A549 (cell line): ENCODE measurements around the gene SFTPD. TPM values are rescaled to one million over a fixed set of nuclear protein-coding genes. Genes with fewer than 3 reads are reported as not detected.
A peak's percentile ranks its signal among the peaks of the same experiment; 100 is the strongest.
"Not testable (repeated sequence)": the region's sequence is repeated elsewhere in the genome, so short reads cannot be mapped to it uniquely, and the experiment has no call there.

Source experiments
- ATAC-seq, 2 experiments: fragments of 200-7000 bp in 1 of 2; fragments of >200 bp in 1 of 2; cut with Nextera tagmentation in 1 of 2; cut with Tn5 transposase in 1 of 2; 3 replicates each; pipeline versions ENCODE4 v1.8.0 to v1.9.1; 2018 to 2020; ENCODE audit warnings: mild to moderate bottlenecking in 1 of 2, moderate library complexity in 1 of 2
- CTCF ChIA-PET: fragments of 300-600 bp; sonication (Branson Sonifier 250); formaldehyde crosslinking; extraction: SDS; loops from one replicate; lab custom pipeline; 2021; ENCODE audit warnings: antibody characterized with exemption, inconsistent platforms; lab: Yijun Ruan, JAX
- POLR2A ChIA-PET: fragments of 350-600 bp; formaldehyde crosslinking; extraction: SDS; loops from one replicate; lab custom pipeline; 2021; ENCODE audit warnings: antibody characterized with exemption, inconsistent platforms; lab: Yijun Ruan, JAX
- DNase-seq, 2 experiments: peaks; one replicate each; pipeline versions ENCODE4 v3.0.0 to v3.0.0-alpha.2; 2011 to 2016; ENCODE audit warnings: low read depth in 1 of 2, low spot score in 1 of 2
- FAIRE-seq: peaks from 2 replicates; lab custom pipeline; 2011; peaks lifted over from hg19 to GRCh38; lab: Jason Lieb, UNC
- H3K27ac ChIP-seq, 2 experiments: fragments of >200 bp; sonication (Bioruptor Twin); formaldehyde crosslinking; 3 replicates each; pipeline ENCODE4 v1.5.1; 2016 to 2017
- H3K4me1 ChIP-seq: fragments of >200 bp; sonication (Bioruptor Twin); formaldehyde crosslinking; 3 replicates; pipeline ENCODE4 v1.6.1; 2016
- H3K4me2 ChIP-seq: fragments of >200 bp; sonication (Bioruptor Twin); formaldehyde crosslinking; 3 replicates; pipeline ENCODE4 v1.6.1; 2016
- H3K4me3 ChIP-seq: fragments of >200 bp; sonication (Bioruptor Twin); formaldehyde crosslinking; 3 replicates; pipeline ENCODE4 v1.5.1; 2016
- H3K9me3 ChIP-seq: fragments of >200 bp; sonication (Bioruptor Twin); formaldehyde crosslinking; 3 replicates; pipeline ENCODE4 v1.6.1; 2016
- CBX2 ChIP-seq: fragments of 200-600 bp; sonication (generic); IDR thresholded peaks from 2 replicates; pipeline ENCODE4 v1.6.1; 2016; ENCODE audit warnings: low read depth, mild to moderate bottlenecking, borderline replicate concordance
- CBX8 ChIP-seq: fragments of 200-600 bp; sonication (generic); IDR thresholded peaks from 2 replicates; pipeline ENCODE4 v1.6.1; 2016
- CHD4 ChIP-seq: fragments of 200-600 bp; sonication (generic); IDR thresholded peaks from 2 replicates; pipeline ENCODE4 v1.6.1; 2016; ENCODE audit warnings: antibody characterized with exemption, mild to moderate bottlenecking, borderline replicate concordance
- FOSL2 ChIP-seq, 2 experiments: fragments of 450-650 bp in 1 of 2; fragments of >200 bp in 1 of 2; sonication (Bioruptor Twin) in 1 of 2; formaldehyde crosslinking; IDR thresholded peaks; 2 replicates each; pipeline versions ENCODE4 v1.5.0 to v1.6.1; 2016 to 2020; ENCODE audit warnings: mild to moderate bottlenecking in 1 of 2, moderate library complexity in 1 of 2
- GATA3 ChIP-seq: IDR thresholded peaks from 2 replicates; pipeline ENCODE4 v1.6.1; 2012; ENCODE audit warnings: borderline replicate concordance
- HES2 ChIP-seq: fragments of >200 bp; sonication (Bioruptor Twin); formaldehyde crosslinking; IDR thresholded peaks from 2 replicates; pipeline ENCODE4 v1.6.1; 2016
- HOXB13 ChIP-seq: fragments of 250-450 bp; sonication (Bioruptor Pico); IDR thresholded peaks from 2 replicates; pipeline ENCODE4 v1.5.0; 2020; ENCODE audit warnings: low read depth, mild to moderate bottlenecking, moderate library complexity
- KDM5A ChIP-seq: fragments of 200-600 bp; sonication (generic); IDR thresholded peaks from 2 replicates; pipeline ENCODE4 v1.6.1; 2016; ENCODE audit warnings: antibody characterized with exemption, mild to moderate bottlenecking
- MAZ ChIP-seq: fragments of 150-350 bp; IDR thresholded peaks from 2 replicates; pipeline ENCODE4 v1.6.1; 2014; ENCODE audit warnings: antibody characterized with exemption, low read depth, low read length, borderline replicate concordance
- NFE2L2 ChIP-seq: fragments of 150-350 bp; conservative IDR thresholded peaks from 2 replicates; pipeline ENCODE4 v1.6.1; 2014; ENCODE audit warnings: low read length
- NPAS2 ChIP-seq: fragments of 250-450 bp; sonication (Bioruptor Pico); IDR thresholded peaks from 2 replicates; pipeline ENCODE4 v1.8.0; 2022; ENCODE audit warnings: mild to moderate bottlenecking, moderate library complexity, borderline replicate concordance
- POLR2A ChIP-seq: IDR thresholded peaks from 2 replicates; pipeline ENCODE4 v1.6.1; 2012; ENCODE audit warnings: mild to moderate bottlenecking, low read length
- RNF2 ChIP-seq: fragments of 200-600 bp; sonication (generic); IDR thresholded peaks from 2 replicates; pipeline ENCODE4 v1.6.1; 2016; ENCODE audit warnings: low read depth, mild to moderate bottlenecking, antibody characterized with exemption, moderate library complexity, borderline replicate concordance
- SMC3 ChIP-seq: fragments of >200 bp; sonication (Bioruptor Twin); formaldehyde crosslinking; IDR thresholded peaks from 3 replicates; pipeline ENCODE4 v1.6.1; 2018; ENCODE audit warnings: inconsistent platforms
- TP53 ChIP-seq: fragments of 250-450 bp; sonication (Bioruptor Pico); IDR thresholded peaks from 2 replicates; pipeline ENCODE4 v1.5.0; 2021; ENCODE audit warnings: mild to moderate bottlenecking, moderate library complexity
- ZFP36 ChIP-seq: fragments of 450-650 bp; IDR thresholded peaks from 2 replicates; pipeline ENCODE4 v1.6.1; 2014; ENCODE audit warnings: borderline replicate concordance; ENCODE audit not compliant: partially characterized antibody
- ZNF302 ChIP-seq: fragments of 250-450 bp; sonication (Bioruptor Pico); IDR thresholded peaks from 2 replicates; pipeline ENCODE4 v1.9.0; 2021; ENCODE audit warnings: inconsistent platforms, mild to moderate bottlenecking, moderate library complexity
- WGBS: methylation state at CpG from one replicate; pipeline ENCODE4 v1.1.6; 2017; ENCODE audit errors: missing lambda C conversion rate; 5-methylcytosine and 5-hydroxymethylcytosine counted together
- polyA plus RNA-seq, 4 experiments: library from polyadenylated mRNA; depleted of rRNA in 3 of 4; stranded (reverse); fragments of >200 nt; fragmentation: RNase III in 1 of 4; extraction: RNeasy Plus Mini Kit Qiagen cat#74134 plus additional on column Dnase treatment in 1 of 4; gene quantifications; 2 replicates in 3 of 4; 3 replicates in 1 of 4; pipeline ENCODE4 v1.2.3, GENCODE V29; 2011 to 2017
- TF ChIP-seq, protein P1 (sequence below): IDR thresholded peaks from 2 replicates; pipeline ENCODE4 v1.6.1; 2012; ENCODE audit warnings: low read depth, borderline replicate concordance
- TF ChIP-seq, protein P2 (sequence below): IDR thresholded peaks from 2 replicates; pipeline ENCODE4 v1.6.1; 2012

SFTPD gene
- polyA plus RNA-seq, 2 of the 4 experiments (the other 2 are of a cell fraction): 0.17 to 0.19 TPM

- TF ChIP-seq HES2 (no peak), SMC3 (no peak)
- TF ChIP-seq, all 56 proteins: peak for 2
These were observed 38.6 kb downstream of the SFTPD start (continued) for GRCh38 chr10:79910344-79910743.

DNA sequence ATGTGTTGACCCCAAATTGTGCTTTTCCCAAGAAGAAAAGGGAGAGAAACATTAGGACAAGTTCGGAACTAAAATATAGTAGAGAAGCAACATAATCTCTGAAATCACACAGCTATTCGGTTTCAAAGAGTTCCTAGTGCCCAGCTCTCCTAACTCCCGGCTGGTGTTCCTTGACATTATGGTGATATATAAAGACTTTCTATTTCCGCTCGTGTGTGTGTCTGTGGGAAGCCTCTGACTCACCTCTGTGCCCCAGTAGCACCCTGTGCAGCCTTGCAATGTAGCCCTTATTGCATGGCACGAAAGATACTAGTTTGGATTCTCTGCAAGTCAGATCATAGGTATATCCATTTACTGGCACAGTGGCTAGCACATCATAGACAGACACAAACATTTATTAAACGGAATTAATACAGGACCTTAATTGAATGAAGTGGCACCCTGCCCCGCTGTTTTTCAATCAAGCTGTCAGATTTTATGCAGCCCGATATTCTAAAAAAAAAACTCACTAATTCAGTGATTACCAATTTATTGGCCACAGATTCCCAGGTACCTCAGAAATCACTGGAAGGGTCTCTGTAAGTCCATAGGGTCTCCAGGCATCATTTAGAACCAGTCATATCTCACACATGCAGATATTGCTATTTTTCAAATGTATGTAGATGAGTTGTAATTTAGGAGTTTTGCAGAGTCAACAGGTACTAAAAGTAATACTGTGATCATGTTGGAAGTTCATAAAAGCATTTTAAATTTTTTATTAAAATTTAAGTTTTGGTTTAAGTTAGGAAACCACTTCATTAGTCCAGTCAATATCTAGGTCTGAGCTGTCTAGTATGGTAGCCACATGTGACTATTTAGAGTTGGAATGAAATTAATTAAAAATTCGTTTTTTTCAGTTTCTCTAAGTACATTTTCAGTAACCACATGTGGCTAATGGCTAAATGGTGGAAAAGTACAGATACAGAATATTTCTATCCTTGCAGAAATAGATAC lies 43.3 kb downstream of the SFTPD start:
- FAIRE-seq: peak; percentile 73
- H3K4me3 ChIP-seq: peak overlapping the region; percentile 46
- ChIA-PET CTCF (interaction anchor here (1.3 kb wide), 1 partner anchor 8 kb away, joined by 4 read pairs; no protein-coding TSS in a partner anchor), POLR2A (no interaction called here)
- peak; percentile 30 to 45; a peak in 4 of 6 replicates for ATAC-seq
- H3K27ac ChIP-seq: no peak overlapping the region
- H3K4me2 ChIP-seq: peak overlapping the region; percentile 71
- no peaks in the 10 kb centered on the region for H3K9me3 ChIP-seq
- TF ChIP-seq CBX8: peak; percentile 99
- TF ChIP-seq ZFP36: peak; percentile 17
- TF ChIP-seq RNF2: peak; percentile 98
- no peak for TF ChIP-seq POLR2A
- TF ChIP-seq, protein P1, sequence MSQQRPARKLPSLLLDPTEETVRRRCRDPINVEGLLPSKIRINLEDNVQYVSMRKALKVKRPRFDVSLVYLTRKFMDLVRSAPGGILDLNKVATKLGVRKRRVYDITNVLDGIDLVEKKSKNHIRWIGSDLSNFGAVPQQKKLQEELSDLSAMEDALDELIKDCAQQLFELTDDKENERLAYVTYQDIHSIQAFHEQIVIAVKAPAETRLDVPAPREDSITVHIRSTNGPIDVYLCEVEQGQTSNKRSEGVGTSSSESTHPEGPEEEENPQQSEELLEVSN: no peak
- no peak for TF ChIP-seq GATA3
- no peak for TF ChIP-seq HOXB13 (CRISPR knock-in tag)
- TF ChIP-seq CHD4: no peak
- no peak for TF ChIP-seq MAZ
- no peak for TF ChIP-seq FOSL2 (IDR thresholded peaks at IDR 0.05)
- TF ChIP-seq FOSL2 (CRISPR knock-in tag; IDR thresholded peaks at IDR 0.05): no peak
- no peak for TF ChIP-seq NFE2L2
- TF ChIP-seq ZNF302: no peak
- TF ChIP-seq, protein P2, sequence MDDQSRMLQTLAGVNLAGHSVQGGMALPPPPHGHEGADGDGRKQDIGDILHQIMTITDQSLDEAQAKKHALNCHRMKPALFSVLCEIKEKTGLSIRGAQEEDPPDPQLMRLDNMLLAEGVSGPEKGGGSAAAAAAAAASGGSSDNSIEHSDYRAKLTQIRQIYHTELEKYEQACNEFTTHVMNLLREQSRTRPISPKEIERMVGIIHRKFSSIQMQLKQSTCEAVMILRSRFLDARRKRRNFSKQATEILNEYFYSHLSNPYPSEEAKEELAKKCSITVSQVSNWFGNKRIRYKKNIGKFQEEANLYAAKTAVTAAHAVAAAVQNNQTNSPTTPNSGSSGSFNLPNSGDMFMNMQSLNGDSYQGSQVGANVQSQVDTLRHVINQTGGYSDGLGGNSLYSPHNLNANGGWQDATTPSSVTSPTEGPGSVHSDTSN: no peak
- TF ChIP-seq TP53 (CRISPR knock-in tag): no peak
- TF ChIP-seq CBX2: no peak
- TF ChIP-seq KDM5A: no peak
- DNase-seq: no peak
- 21% methylated on average over 10 of the region's 10 CpGs for WGBS
- no peaks in the 10 kb centered on the region for H3K4me1 ChIP-seq

DNA sequence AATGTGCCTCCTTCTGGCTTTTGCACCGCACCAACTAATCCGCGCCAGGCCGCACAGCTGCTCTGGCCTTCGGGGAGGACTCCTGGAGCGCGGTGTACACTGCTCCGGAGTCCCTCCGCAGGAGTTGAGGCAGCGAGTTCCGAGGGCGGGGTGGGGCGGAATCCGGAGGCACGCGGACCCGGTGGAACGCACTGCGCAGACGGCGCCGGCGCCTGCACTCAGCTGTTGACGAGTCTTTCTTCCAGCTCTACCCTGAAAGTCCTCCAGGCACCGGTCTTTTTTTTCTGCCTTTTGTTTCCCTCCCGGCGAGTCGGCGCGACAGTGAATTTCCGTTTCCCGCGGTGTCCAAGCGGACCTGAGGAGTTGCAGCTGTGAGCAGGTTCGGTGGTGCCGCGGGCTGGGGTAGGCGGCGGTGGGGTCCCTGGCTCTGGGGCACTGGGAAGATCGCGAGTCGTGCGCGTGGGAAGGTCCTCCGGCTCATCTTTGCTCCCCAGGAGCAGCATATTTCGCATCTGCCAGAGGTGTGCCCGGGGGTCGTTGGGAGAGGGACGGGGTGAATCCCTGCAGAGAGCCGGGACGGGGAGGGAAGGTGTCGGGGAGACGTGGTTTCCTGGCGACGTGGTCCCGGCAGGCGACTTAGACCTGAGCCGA lies 44.1 kb downstream of the SFTPD start:
- Histone ChIP-seq H3K4me2 (peak overlapping the region; percentile 71), H3K9me3 (no peaks in the 10 kb centered on the region), H3K27ac (peak overlapping the region in 1 of 2 experiments; percentile 12; a peak in 1 of 6 replicates), H3K4me1 (no peaks in the 10 kb centered on the region), H3K4me3 (peak overlapping the region; percentile 46)
- FAIRE-seq: no peak
- ATAC-seq: peak; percentile 83 to 88
- ChIA-PET POLR2A (no interaction called here), CTCF (interaction anchor here (1.3 kb wide), 1 partner anchor 8 kb away, joined by 4 read pairs; no protein-coding TSS in a partner anchor)
- DNase-seq: peak in 1 of 2 experiments; percentile 18
- WGBS: 3% methylated on average over 48 of the region's 58 CpGs
- TF ChIP-seq NPAS2 (CRISPR knock-in tag) (no peak), CHD4 (no peak), RNF2 (peak; percentile 97), ZFP36 (peak; percentile 21)
- TF ChIP-seq, all 56 proteins: peak for 2

DNA sequence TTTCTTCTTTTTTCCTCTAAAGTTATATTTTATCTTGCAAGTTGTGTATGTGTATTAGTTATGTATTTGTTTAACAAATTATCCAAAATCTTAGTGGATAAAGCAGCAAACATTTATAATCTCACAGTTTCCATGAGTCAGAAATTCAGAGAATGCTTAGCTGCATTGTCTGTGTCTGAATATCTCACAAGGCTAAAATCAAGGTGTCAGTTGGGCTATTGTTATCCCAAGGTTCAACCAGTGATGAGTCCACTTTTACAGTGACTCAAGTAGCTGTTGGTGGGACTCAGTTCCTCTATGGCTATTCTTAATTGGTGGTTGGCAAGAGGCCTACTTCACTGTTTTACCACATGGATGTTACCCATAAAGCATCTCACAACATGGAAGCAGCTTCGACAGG lies 47.3 kb downstream of the SFTPD start:
- POLR2A ChIA-PET, H3K27ac ChIP-seq, H3K4me2 ChIP-seq, CTCF ChIA-PET, H3K4me1 ChIP-seq, H3K9me3 ChIP-seq, DNase-seq, H3K4me3 ChIP-seq, ATAC-seq: not testable (repeated sequence)
- WGBS: 35% methylated on average over 1 of the region's 1 CpG
- FAIRE-seq: peak; percentile 36
